ENCODE measurements around the gene C19orf38.

DNA sequence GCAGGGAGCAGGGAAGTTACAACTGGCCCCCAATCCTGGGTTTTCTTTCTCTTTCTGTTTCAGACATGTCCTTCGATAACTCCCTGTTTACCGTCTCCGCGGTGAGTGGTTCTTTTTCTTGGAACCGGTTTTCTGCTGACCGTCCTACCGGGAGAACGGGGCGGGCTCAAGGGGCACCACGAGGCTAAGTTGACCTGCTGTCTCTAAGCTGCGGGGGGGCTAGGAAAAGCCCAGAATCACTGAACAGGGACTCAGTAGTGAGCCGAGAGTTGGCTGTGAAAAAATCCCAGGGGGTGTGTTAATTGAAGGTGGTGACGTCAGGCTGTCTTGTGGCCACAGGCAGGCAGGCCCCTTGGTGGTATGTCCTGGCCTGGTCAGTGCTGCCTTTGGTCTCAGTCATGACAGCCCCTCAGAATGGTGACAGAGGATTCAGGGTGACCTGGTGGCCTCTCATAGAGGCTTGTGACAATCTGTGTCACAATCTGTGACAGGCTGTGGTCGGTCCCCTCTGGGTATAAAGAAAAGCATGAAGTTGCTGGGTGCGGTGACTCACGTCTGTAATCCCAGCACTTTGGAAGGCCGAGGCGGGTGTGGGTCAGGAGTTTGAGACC lies 15.0 kb downstream of the C19orf38 start:
- TF ChIP-seq, protein P1, sequence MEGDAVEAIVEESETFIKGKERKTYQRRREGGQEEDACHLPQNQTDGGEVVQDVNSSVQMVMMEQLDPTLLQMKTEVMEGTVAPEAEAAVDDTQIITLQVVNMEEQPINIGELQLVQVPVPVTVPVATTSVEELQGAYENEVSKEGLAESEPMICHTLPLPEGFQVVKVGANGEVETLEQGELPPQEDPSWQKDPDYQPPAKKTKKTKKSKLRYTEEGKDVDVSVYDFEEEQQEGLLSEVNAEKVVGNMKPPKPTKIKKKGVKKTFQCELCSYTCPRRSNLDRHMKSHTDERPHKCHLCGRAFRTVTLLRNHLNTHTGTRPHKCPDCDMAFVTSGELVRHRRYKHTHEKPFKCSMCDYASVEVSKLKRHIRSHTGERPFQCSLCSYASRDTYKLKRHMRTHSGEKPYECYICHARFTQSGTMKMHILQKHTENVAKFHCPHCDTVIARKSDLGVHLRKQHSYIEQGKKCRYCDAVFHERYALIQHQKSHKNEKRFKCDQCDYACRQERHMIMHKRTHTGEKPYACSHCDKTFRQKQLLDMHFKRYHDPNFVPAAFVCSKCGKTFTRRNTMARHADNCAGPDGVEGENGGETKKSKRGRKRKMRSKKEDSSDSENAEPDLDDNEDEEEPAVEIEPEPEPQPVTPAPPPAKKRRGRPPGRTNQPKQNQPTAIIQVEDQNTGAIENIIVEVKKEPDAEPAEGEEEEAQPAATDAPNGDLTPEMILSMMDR (IDR thresholded peaks at IDR 0.05) = no peak
- TF ChIP-seq POLR2AphosphoS5 (IDR thresholded peaks at IDR 0.05) = peak; percentile 64
